NCI-H69 (cell line): ENCODE results near the gene NSUN3.
"Not testable (repeated sequence)": the region's sequence is repeated elsewhere in the genome, so short reads cannot be mapped to it uniquely, and the experiment has no call there.

Experiments used
- DNase-seq: peaks from one replicate; lab custom pipeline; 2025; lab: John Stamatoyannopoulos, UW

NSUN3 gene

GRCh38 chr3:94062513-94063404 is at the start of gene NSUN3, which contains the start of gene DHFR2:
Gene NSUN3, plus strand, starts transcription at chr3:94063061. Its CDS starts 66 bp downstream, at chr3:94063127.
Gene DHFR2, minus strand, starts transcription at chr3:94062916. Its CDS starts 1,405 bp downstream, at chr3:94061511.
- peak; percentile 96 for DNase-seq

GRCh38 chr3:94015025-94015424 is 47.8 kb upstream of the NSUN3 start:
- no peak for DNase-seq

DNA sequence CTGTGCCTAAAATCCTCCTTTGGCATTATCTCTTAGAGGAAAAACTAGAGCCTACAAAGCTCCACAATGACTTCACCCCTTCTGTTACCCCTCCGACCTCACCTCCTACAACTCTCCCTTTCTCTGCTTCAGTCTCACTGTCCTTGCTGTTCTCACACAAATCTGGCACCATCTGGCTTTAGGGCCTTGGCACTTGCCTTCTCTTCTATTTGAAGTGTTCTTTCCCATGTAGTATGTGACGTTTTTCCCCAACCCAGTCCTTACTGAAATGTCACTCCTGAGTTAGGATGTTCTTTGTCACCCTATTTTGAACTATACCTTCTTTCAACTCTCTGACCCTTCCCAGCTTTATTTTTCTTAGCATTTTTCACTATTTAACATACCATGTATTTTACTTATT is 43.2 kb upstream of the NSUN3 start:
- no peak for DNase-seq

- DNase-seq: no peak
These were observed 42.6 kb upstream of the NSUN3 start for GRCh38 chr3:94020293-94020692.

DNA sequence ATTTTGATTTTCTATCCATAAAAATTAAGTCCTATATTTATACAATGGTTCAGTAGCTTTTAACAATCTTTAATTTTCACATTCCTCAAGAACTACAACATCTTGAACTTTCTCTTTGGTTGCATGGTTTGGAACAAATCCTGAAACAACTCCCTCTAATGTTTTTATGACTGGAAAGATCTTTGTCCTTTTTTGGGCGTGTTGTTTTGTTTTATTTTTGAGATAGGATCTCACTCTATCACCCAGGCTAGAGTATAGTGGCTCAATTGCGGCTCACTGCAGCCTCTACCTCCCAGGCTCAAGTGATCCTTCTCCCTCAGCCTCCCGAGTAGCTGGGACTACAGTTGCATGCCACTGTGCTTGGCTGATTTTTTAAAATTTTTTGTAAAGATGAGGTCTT is 38.5 kb upstream of the NSUN3 start:
- DNase-seq: no peak

DNA sequence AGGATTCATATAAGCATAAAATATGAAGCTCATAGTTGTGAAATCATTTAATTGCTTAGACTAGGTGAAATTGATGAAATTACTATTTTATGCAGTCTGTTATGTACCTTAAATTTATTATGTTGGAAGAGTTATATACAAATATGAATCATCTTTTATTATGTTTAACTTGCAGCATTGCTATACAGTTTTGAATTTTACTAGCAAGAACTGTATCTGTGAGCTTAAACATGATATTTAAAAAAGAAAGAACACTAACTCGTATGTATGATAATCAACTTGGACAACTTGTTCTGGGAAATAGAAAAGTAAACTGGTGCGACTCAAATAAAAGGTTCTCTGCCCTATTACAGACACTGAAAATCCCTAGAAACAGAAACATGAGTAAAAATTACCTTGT is 36.2 kb upstream of the NSUN3 start:
- no peak for DNase-seq

GRCh38 chr3:94028093-94028837 is 34.6 kb upstream of the NSUN3 start, which contains the start of gene STX19:
Gene STX19, minus strand, starts transcription at chr3:94028597. Its CDS starts 13,328 bp downstream, at chr3:94015269.
- peak; percentile 76 for DNase-seq

- DNase-seq: peak; percentile 36
These were observed 25.9 kb upstream of the NSUN3 start for GRCh38 chr3:94036909-94037507.

- no peak for DNase-seq
These were observed 19.6 kb upstream of the NSUN3 start for GRCh38 chr3:94043285-94043684.

DNA sequence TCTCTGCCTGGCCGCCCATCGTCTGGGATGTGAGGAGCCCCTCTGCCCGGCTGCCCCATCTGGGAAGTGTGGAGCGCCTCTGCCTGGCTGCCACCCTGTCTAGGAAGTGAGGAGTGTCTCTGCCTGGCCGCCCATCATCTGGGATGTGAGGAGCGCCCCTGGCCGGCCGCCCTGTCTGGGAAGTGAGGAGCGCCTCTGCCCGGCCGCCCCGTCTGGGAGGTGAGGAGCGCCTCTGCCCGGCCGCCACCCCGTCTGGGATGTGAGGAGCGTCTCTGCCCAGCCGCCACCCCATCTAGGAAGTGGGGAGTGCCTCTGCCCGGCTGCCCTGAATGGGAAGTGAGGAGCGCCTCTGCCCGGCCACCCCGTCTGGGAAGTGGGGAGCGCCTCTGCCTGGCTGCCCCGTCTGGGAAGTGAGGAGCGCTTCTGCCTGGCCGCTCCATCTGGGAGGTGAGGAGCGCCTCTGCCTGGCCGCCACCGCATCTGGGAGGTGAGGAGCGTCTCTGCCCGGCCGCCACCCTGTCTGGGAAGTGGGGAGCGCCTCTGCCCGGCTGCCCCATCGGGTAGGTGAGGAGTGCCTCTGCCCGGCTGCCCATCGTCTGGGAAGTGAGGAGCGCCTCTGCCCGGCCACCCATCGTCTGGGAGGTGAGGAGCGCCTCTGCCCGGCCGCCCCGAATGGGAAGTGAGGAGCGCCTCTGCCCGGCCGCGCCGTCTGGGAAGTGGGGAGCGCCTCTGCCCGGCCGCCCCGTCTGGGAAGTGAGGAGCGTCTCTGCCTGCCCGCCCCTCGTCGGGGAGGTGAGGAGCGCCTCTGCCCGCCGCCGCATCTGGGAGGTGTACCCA is 18.5 kb upstream of the NSUN3 start:
- DNase-seq: not testable (repeated sequence)

DNA sequence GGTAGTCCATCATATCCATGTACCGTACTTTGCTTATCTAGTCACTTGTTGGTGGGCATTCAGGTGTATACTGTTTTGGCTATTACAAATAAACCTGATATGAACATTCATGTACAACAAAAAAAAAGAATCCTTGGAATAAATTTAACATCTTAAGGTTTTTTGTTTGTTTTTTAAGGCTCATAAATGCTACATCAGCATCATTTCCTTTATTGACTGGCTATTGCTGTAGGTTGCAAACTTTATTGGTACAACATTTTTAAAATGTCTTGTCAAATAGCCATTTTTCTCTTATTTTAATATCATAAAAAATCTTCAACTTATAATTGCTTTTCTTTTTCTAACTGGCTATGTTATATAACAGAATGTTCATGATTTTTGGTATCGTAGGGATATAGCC is 16.3 kb upstream of the NSUN3 start:
- DNase-seq: no peak

DNA sequence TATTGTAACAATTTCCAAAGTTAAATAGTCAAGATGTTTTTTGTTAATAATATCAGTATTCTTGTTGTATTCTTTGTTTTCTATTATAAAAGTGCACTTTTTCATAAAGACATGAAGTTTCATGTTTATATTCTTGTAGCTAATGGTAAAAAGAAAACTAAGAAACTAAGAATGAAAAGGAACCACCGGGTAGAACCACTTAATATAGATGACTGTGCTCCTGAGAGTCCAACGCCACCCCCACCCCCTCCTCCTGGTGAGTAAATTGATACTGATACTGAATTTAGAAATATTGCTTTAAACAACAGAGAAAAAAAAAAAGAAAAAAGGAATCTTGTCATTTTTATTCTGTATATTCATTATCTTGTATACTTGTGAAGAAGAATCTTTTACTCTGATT is 13.6 kb upstream of the NSUN3 start:
- no peak for DNase-seq

DNA sequence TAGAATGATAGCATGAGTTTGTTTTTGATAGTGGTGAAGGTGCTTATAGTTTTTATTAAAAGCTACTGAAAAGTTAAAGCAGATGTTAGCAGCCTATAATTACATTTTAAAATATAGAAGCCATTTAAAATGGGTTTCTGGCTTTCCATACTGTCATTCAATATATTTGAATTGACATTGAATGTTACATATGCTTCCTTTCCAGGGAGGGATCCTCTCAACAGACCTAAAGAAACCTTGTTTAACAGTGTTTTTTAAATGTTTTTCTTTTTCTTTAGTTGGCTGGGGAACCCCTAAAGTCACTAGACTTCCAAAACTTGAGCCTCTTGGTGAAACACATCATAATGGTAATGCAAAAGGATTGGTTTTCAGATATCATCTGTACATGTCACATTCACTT is 12.3 kb upstream of the NSUN3 start:
- no peak for DNase-seq

- DNase-seq: no peak
These were observed 1.6 kb upstream of the NSUN3 start for GRCh38 chr3:94061297-94061696.

DNA sequence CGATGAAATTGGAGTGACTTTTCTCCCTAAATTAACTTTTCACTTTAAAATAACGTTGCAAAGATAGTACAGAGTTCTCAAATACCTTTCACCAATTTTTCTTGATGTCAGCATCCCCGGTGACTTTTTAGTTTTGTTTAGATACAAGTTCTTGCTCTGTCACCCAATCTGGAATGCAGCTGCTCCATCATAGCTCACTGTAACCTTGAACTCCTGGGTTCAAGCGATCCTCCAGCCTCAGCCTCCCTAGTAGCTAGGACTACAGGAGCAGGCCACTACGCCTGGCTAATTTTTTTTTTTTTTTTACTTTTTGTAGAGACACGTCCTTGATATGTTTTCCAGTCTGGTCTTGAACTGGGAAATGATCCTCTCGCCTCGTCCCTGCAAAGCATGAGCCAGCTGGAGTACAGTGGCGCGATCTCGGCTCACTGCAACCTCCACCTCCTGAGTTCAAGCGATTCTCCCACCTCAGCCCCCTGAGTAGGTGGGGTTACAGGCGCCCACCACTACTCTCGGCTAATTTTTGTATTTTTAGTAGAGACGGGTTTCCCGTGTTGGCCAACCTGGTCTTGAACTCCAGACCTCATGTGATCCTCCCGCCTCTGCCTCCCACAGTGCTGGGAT is 747 bp downstream of the NSUN3 start:
- peak; percentile 8 for DNase-seq

DNA sequence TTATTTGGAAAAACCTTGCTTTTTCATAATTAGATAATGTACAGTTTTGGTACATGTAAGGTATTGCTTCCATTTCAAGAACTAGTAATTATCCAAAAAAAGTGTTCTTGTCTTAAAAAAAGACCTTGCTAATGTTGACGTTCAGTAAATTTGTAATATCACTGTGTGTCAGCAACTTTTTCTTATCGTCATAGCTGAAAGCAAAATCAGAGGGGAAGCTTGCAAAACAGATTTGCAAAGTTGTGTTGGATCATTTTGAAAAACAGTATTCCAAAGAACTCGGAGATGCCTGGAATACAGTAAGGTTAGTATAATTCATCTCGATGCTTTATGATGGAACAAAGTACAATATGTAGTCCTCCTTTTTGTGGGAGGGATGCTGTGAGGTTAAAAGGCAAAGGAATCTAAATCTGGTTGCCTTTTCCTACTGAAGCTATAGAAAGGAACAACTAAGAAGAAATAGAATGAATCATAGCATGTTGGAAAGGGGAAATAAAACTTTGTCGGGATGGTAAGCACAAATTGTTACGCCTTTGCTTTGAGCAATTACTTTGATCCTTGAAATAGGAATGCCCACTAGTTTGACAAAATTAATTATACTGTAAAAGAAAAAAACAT is 1.5 kb downstream of the NSUN3 start:
- DNase-seq: no peak

DNA sequence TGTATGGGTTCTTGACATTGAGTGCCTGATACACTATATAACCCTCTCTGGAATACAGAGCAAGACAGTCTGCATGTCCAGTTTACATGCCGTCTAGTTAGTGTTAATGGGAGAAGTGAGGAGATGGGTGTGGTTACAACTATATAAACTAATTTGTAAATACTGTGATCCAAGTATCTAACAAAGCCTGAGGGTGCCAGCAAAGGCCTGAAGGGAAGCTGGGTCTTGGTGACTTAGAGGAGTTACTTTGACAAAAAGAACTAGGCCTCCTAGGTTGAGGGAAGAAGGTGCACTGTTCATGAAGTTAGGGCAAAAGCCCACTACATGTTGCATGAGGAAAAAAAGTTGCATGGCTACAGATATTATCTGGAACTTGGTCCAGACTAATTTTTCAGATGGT is 2.3 kb downstream of the NSUN3 start:
- no peak for DNase-seq

GRCh38 chr3:94065819-94066480 is 3.1 kb downstream of the NSUN3 start:
- DNase-seq: peak; percentile 41

DNA sequence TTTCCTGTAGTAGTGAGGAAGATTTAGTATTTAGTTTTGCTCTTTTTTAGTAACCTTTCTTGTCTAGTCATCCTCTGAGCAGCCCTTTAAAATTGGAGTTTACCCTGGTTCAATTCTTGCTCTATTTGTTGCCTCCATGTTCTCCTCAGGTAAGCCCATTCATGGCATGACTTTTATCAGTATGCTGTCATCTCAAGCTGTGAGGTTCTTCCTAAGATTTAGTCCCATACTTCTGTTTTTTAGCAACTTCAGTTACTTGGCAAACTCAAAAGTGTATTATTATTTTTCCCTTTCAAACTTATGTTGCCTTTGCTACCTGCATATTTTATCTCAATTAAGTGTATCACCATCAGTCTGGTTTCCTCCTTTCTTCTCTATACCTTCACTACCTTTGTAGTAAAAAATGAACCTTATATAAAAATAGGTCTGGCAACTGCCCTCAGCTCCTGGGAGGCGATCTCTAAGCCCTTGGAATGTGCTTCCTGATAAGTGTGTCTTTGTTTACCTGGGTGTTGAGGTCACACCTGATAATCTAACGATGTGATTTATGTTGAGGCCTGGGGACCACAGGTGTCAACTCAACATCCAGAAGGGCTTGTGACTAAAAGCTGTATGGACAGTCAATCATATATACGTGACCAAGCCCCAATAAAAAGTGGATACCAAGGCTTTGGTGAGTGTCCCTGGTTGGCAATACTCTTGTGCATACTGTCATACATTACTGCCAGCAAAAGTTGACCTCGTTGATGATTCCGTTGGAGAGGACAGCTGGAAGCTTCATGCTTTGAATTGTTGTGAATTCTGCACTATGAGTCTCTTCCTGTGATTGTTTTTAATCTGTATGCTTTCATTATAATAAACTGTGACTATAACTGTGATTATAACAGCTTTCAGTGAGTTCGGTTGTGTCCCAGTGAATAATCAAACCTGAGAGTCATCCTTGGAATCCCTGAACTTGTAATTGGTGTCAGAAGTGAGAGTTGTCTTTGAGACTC is 3.9 kb downstream of the NSUN3 start:
- no peak for DNase-seq
